ENCODE measurements around the gene CPXM2. TPM values are rescaled to one million over a fixed set of nuclear protein-coding genes. Genes with fewer than 3 reads are reported as not detected.

CPXM2 gene
- total RNA-seq, 1 experiment from 2014 or later: not detected

- POLR2A ChIA-PET: no interaction called here
- no peaks in the 10 kb centered on the region for H3K36me3 Mint-ChIP-seq (ENCODE audit: insufficient read depth, unreplicated experiment)
- intact Hi-C loops (cut with micrococcal nuclease): no loop called here
- DNase-seq (ENCODE audit: unreplicated experiment): no peak
- TF ChIP-seq CTCF (IDR thresholded peaks at IDR 0.05; ENCODE audit: unreplicated experiment): no peak
- CTCF ChIA-PET: interaction anchor here (0.7 kb wide), 1 partner anchor 180 kb away, joined by 3 read pairs; no protein-coding TSS in a partner anchor
- BruUV-seq (replicated peaks): no TSS peak
- H3K27me3 Mint-ChIP-seq (ENCODE audit: insufficient read depth, unreplicated experiment): peaks cover 21% of the 10 kb centered on the region
- H3K9me3 Mint-ChIP-seq (ENCODE audit: unreplicated experiment): peaks cover 14% of the 10 kb centered on the region
- H3K4me3 Mint-ChIP-seq (ENCODE audit: unreplicated experiment): no peak overlapping the region
- H3K4me1 Mint-ChIP-seq (ENCODE audit: insufficient read depth, unreplicated experiment): no peaks in the 10 kb centered on the region
- no peak overlapping the region for H3K27ac Mint-ChIP-seq (ENCODE audit: low read depth, unreplicated experiment)
Observed at GRCh38 chr10:123935680-123936079, 44.1 kb upstream of the CPXM2 start.

GRCh38 chr10:123934846-123935245 is 43.2 kb upstream of the CPXM2 start:
- intact Hi-C loops (cut with micrococcal nuclease): no loop called here
- H3K9me3 Mint-ChIP-seq (ENCODE audit: unreplicated experiment): peaks cover 14% of the 10 kb centered on the region
- no peak overlapping the region for H3K4me3 Mint-ChIP-seq (ENCODE audit: unreplicated experiment)
- no peaks in the 10 kb centered on the region for H3K4me1 Mint-ChIP-seq (ENCODE audit: insufficient read depth, unreplicated experiment)
- BruUV-seq (replicated peaks): no TSS peak
- H3K27me3 Mint-ChIP-seq (ENCODE audit: insufficient read depth, unreplicated experiment): peaks cover 21% of the 10 kb centered on the region
- TF ChIP-seq CTCF (IDR thresholded peaks at IDR 0.05; ENCODE audit: unreplicated experiment): no peak
- ChIA-PET CTCF (interaction anchor here (1.1 kb wide), 1 partner anchor 352 kb away, joined by 5 read pairs; no protein-coding TSS in a partner anchor), POLR2A (no interaction called here)
- no peak for DNase-seq (ENCODE audit: unreplicated experiment)
- no peaks in the 10 kb centered on the region for H3K36me3 Mint-ChIP-seq (ENCODE audit: insufficient read depth, unreplicated experiment)
- no peak overlapping the region for H3K27ac Mint-ChIP-seq (ENCODE audit: low read depth, unreplicated experiment)

GRCh38 chr10:123930340-123931001 is 38.9 kb upstream of the CPXM2 start:
- H3K27ac Mint-ChIP-seq (ENCODE audit: low read depth, unreplicated experiment): no peak overlapping the region
- no peak for TF ChIP-seq CTCF (IDR thresholded peaks at IDR 0.05; ENCODE audit: unreplicated experiment)
- ChIA-PET CTCF (interaction anchor here (0.5 kb wide), 1 partner anchor 1100 kb away, joined by 3 read pairs; no protein-coding TSS in a partner anchor), POLR2A (no interaction called here)
- H3K4me1 Mint-ChIP-seq (ENCODE audit: insufficient read depth, unreplicated experiment): no peaks in the 10 kb centered on the region
- intact Hi-C loops (cut with micrococcal nuclease): no loop called here
- no TSS peak for BruUV-seq (replicated peaks)
- H3K4me3 Mint-ChIP-seq (ENCODE audit: unreplicated experiment): no peak overlapping the region
- peaks cover 23% of the 10 kb centered on the region for H3K9me3 Mint-ChIP-seq (ENCODE audit: unreplicated experiment)
- peaks cover 14% of the 10 kb centered on the region for H3K27me3 Mint-ChIP-seq (ENCODE audit: insufficient read depth, unreplicated experiment)
- H3K36me3 Mint-ChIP-seq (ENCODE audit: insufficient read depth, unreplicated experiment): no peaks in the 10 kb centered on the region
- DNase-seq (ENCODE audit: unreplicated experiment): no peak

- intact Hi-C loops (cut with micrococcal nuclease): no loop called here
- CTCF ChIA-PET: interaction anchor here (0.6 kb wide), 1 partner anchor 677 kb away, joined by 4 read pairs; no protein-coding TSS in a partner anchor
- BruUV-seq (replicated peaks): no TSS peak
- POLR2A ChIA-PET: no interaction called here
- no peak for TF ChIP-seq CTCF (IDR thresholded peaks at IDR 0.05; ENCODE audit: unreplicated experiment)
- peaks cover 16% of the 10 kb centered on the region for H3K27me3 Mint-ChIP-seq (ENCODE audit: insufficient read depth, unreplicated experiment)
- H3K27ac Mint-ChIP-seq (ENCODE audit: low read depth, unreplicated experiment): no peak overlapping the region
- H3K36me3 Mint-ChIP-seq (ENCODE audit: insufficient read depth, unreplicated experiment): no peaks in the 10 kb centered on the region
- DNase-seq (ENCODE audit: unreplicated experiment): no peak
- H3K9me3 Mint-ChIP-seq (ENCODE audit: unreplicated experiment): peaks cover 23% of the 10 kb centered on the region
- no peak overlapping the region for H3K4me3 Mint-ChIP-seq (ENCODE audit: unreplicated experiment)
- H3K4me1 Mint-ChIP-seq (ENCODE audit: insufficient read depth, unreplicated experiment): no peaks in the 10 kb centered on the region
Observed at GRCh38 chr10:123929791-123930190, 38.2 kb upstream of the CPXM2 start.
